GM23248 (cell line): ENCODE results near the gene PARP15.

Source experiments
- EZH2 ChIP-seq: fragments of 200-600 bp; sonication (generic); IDR thresholded peaks from 2 replicates; pipeline ENCODE4 v1.6.1; 2018; ENCODE audit warnings: antibody characterized with exemption, mild to moderate bottlenecking; ENCODE audit not compliant: insufficient read depth, poor library complexity, severe bottlenecking
- EZH2phosphoT487 ChIP-seq: fragments of 200-600 bp; sonication (generic); IDR thresholded peaks from 2 replicates; pipeline ENCODE4 v1.6.1; 2018; ENCODE audit warnings: antibody characterized with exemption, moderate library complexity, mild to moderate bottlenecking, low read depth; ENCODE audit not compliant: insufficient read depth

- TF ChIP-seq EZH2phosphoT487 (no peak), EZH2 (no peak)
Measured at GRCh38 chr3:122668930-122669730, 91.7 kb downstream of the PARP15 start.
